Activated CD4-positive, alpha-beta T cell treated with anti-CD3 and anti-CD28 coated beads, Interleukin-2, amount 10 ng/mL, durations not matched to agents 24 days and 14 days (primary cell): ENCODE results near the gene ANO1. TPM values are rescaled to one million over a fixed set of nuclear protein-coding genes. Genes with fewer than 3 reads are reported as not detected.
"Not testable (repeated sequence)": the region's sequence is repeated elsewhere in the genome, so short reads cannot be mapped to it uniquely, and the experiment has no call there.

Experiments
- DNase-seq: peaks from one replicate; pipeline ENCODE4 v3.0.0; 2022
- H3K27ac Mint-ChIP-seq: one replicate; pipeline ENCODE4 v1.8.0; 2022; ENCODE audit warnings: mild to moderate bottlenecking, mixed read lengths
- H3K27me3 Mint-ChIP-seq: one replicate; pipeline ENCODE4 v1.8.0; 2022; ENCODE audit warnings: mixed read lengths
- H3K36me3 Mint-ChIP-seq: one replicate; pipeline ENCODE4 v1.8.0; 2022; ENCODE audit warnings: low read depth, mild to moderate bottlenecking, mixed read lengths
- H3K4me1 Mint-ChIP-seq: one replicate; pipeline ENCODE4 v1.8.0; 2021; ENCODE audit warnings: mixed read lengths
- H3K4me3 Mint-ChIP-seq: one replicate; pipeline ENCODE4 v1.8.0; 2022; ENCODE audit warnings: mild to moderate bottlenecking, moderate library complexity, mixed read lengths
- H3K9me3 Mint-ChIP-seq: one replicate; pipeline ENCODE4 v1.8.0; 2021; ENCODE audit warnings: mixed read lengths
- intact Hi-C: fragments of 100-400 bp; cut with micrococcal nuclease; formaldehyde crosslinking; loops from one replicate; pipeline ENCODE4 v1.15.1; 2023
- total RNA-seq: library from RNA; stranded (reverse); gene quantifications from 2 replicates; pipeline ENCODE4 v1.2.3, GENCODE V29; 2022

ANO1 gene
- total RNA-seq, 1 donor from 2014 or later = not detected

DNA sequence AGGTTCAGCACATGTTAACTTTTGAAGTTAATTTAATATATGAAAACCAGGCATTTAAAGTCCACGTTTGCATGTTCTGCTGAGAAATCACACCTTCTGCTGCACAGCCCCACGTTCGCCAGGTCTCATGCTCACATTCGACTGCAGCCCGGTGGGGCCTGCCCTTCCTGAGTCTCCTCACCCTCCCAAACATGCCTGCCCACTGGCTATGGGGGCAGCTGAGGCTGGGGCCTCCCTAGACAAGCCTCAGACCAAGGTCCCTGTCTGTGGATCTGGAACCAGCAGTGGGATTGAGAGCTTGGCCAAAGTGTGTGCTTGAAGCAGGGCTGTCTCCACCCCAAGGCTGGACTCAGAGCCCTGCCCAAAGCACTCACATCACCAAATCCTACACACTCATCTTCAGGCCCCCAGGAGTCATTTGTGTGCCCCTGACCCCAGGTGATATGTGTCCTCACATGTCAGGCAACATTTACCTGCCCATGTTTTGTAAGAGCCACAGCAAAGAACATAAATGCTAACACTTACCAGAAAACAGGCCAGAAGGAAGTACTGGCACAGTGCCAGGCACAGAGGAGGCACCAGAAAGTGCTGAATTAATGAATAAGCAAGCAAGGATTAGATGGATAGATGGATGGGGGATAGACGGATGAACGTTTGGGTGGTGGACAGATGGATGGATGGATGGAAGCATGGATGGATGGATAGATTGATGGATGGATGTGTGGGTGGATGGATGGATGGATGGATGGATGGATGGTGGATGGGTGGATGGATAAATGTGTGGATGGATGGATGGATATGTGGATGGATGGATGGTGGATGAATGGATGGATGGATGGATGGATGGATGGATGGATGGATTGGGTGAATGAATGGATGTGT lies 115.5 kb downstream of the ANO1 start:
- Mint-ChIP-seq H3K4me3 (no peak overlapping the region), H3K4me1 (peaks cover 3% of the 10 kb centered on the region), H3K27me3 (no peaks in the 10 kb centered on the region), H3K9me3 (no peaks in the 10 kb centered on the region), H3K36me3 (no peaks in the 10 kb centered on the region), H3K27ac (no peak overlapping the region)
- intact Hi-C loops = no loop called here
- DNase-seq = no peak

DNA sequence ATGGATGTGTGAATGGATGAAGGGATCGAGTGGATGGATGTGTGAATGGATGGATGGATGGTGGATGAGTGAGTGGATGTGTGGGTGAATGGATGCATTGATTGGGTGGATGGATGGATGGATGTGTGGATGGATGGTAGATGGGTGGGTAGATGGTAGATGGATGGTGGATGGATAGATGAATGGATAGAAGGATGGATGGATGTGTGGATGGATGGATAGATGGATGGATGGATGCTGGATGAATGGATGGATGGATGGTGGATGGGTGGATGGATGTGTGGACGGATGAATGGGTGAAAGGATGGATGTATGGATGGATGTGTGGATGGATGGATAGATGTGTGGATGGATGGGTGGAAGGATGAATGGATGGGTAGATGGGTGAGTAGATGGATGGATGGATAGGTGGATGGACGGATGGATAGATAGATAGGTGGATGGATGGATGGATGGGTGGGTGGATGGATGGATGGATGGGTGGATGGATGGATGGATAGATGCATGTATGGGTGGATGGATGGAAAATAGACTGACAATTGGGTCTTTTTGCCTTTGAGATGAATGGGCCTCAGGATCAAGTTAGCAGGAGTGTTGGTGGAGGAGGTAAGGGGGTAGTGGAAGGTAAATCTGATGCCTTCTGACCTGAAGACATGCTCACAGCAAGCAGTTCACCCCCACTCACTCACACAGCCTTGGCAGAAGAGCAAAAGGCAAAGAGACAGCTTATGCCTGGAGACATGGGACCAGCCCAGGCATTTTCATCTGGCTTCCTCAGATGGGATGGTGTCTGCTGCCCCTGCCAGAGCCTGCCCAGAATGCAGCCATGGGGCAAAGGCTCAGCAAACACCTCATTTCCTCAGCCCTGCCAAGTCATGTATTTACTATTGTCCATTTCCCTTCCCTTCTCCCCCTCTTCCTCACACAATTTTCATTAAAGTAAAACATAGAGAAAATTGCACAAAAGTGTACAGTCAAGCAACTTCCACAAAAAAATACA lies 117.0 kb downstream of the ANO1 start:
- intact Hi-C loops = loop anchor here (5.0 kb wide), 1 partner anchor 508 kb away; no protein-coding TSS in a partner anchor
- Mint-ChIP-seq H3K36me3 (no peaks in the 10 kb centered on the region), H3K9me3 (no peaks in the 10 kb centered on the region), H3K4me3 (no peak overlapping the region), H3K27me3 (peaks cover 2% of the 10 kb centered on the region), H3K4me1 (peaks cover 3% of the 10 kb centered on the region), H3K27ac (no peak overlapping the region)
- DNase-seq = no peak

DNA sequence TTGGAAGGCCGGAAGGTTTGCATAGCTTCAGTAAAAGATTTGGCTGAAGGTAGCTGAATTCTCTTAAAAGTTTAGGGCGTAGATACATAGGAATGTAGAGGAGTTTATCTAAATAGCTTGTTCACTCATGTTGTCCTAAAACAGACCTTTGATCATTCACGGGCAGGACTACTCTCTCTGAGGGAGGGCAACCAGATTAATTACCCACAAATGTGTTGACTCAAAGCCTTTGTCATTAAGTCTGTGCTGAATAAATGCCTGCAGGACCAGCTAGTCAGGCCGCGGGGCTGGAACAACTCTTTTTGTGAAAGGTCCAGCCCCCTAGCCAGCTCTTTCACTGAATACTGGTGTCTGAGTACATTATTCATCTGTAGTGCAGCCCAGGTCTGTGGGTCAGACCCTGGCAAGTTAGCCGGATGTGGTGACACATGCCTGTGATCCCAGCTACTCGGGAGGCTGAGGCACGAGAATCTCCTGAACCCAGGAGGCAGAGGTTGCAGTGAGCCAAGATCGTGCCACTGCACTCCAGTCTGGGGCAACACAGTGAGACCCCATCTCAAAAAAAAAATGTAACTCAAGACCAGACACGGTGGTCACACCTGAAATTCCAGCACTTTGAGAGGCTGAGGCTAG lies 122.2 kb downstream of the ANO1 start:
- no peaks in the 10 kb centered on the region for H3K9me3 Mint-ChIP-seq
- intact Hi-C loops = loop anchor here (5.0 to 10.0 kb wide), 3 partner anchors 194 to 1358 kb away; partner anchors contain the start of genes CPT1A, CTTN and NADSYN1
- no peak overlapping the region for H3K27ac Mint-ChIP-seq
- H3K4me1 Mint-ChIP-seq = peaks cover 16% of the 10 kb centered on the region
- peaks cover 2% of the 10 kb centered on the region for H3K27me3 Mint-ChIP-seq
- no peak for DNase-seq
- peaks cover 16% of the 10 kb centered on the region for H3K36me3 Mint-ChIP-seq
- H3K4me3 Mint-ChIP-seq = no peak overlapping the region

DNA sequence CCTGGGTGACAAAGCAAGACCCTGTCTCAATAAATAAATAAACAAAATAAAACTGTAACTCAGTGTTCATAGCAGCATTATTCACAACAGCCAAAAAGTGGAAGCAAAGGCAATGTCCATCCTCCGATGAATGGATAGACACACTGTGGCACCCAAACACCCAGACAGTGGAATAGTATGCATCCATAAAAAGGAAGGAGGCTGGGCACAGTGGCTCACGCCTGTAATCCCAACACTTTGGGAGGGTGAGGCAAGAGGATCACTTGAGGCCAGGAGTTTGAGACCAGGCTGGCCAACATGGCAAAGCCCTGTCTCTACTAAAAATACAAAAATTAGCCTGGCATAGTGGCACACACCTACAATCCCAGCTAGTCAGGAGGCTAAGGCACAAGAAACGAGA lies 122.9 kb downstream of the ANO1 start:
- intact Hi-C loops = loop anchor here (5.0 to 10.0 kb wide), 3 partner anchors 194 to 1359 kb away; partner anchors contain the start of genes CPT1A, CTTN and NADSYN1

DNA sequence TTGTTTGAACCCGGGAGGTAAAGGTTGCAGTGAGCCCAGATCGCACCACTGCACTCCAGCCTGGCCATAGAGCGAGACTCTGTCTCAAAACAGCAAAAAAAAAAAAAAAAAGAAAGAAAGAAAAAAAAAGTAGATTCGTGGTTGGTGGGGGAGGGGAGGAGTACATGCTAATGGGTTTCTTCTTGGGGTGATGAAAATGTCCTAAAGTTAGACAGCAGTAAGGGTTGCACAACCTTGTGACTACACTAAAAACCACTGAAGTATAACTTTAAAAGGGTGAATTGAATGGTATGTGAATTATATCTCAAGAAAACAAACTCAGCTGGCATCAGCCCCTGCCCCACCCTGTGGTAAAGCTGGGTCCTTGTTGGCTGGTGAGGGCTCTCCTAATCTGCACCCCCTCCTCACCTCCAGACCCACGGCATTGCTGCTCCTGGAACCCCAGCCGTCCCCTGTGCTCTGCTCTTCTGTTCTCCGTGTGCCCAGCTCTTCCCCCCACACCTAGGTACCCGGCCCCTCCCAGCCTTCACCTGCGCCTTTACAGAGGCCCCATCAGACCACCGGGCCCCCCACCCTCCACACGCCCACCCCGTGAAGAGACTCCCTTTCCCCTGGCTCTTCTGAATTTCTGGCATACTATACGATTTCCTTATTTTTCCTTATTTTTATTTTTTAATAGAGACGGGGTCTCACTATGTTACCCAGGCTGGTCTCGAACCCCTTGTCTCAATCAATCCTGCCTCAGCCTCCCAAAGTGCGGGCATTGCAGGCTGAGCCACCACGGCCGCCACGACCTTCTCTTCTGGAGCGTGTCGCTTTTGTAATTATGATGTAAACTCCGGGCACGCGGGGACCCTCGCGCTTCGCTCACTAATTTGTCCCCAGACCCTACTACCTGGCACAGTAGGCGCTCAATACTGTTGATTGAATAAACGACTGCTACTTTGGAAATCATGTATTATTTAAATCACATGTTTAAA lies 124.1 kb downstream of the ANO1 start:
- H3K27ac Mint-ChIP-seq = peak overlapping the region; percentile 96

More for the DNA sequence above, 122.9 kb downstream of the ANO1 start:
- not testable (repeated sequence) for DNase-seq, H3K27ac Mint-ChIP-seq, H3K9me3 Mint-ChIP-seq, H3K4me3 Mint-ChIP-seq, H3K27me3 Mint-ChIP-seq
- Mint-ChIP-seq H3K36me3 (peaks cover 23% of the 10 kb centered on the region), H3K4me1 (peaks cover 24% of the 10 kb centered on the region)

DNA sequence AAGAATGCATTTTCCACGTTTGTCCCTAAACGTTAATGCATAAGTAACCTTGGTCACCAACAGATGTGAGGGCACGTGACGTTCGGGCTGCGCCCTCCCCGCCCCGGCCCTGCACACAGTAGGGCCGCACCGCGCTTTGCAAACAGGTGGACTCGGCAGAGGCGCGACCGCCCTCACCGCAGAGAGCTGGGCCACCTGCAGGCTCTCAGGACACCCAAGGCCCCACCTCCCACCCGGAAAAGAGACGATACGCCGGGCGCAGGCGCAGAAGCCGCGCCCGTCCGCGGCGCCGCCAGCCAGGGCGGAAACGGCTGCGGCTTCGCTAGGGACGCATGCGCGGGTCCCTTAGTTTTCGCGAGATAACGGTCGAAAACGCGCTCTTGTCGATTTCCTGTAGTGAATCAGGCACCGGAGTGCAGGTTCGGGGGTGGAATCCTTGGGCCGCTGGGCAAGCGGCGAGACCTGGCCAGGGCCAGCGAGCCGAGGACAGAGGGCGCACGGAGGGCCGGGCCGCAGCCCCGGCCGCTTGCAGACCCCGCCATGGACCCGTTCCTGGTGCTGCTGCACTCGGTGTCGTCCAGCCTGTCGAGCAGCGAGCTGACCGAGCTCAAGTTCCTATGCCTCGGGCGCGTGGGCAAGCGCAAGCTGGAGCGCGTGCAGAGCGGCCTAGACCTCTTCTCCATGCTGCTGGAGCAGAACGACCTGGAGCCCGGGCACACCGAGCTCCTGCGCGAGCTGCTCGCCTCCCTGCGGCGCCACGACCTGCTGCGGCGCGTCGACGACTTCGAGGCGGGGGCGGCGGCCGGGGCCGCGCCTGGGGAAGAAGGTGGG lies 125.0 kb downstream of the ANO1 start, which contains the start of gene FADD:
Gene FADD (plus strand): TSS at position 377 of the 831 bp plus-strand sequence. CDS start 164 bp downstream, at position 541.
- peaks cover 27% of the 10 kb centered on the region for H3K4me1 Mint-ChIP-seq
- peak; percentile 97 for DNase-seq
- H3K27me3 Mint-ChIP-seq = peaks cover 2% of the 10 kb centered on the region
- peak within 1 kb of the TSS; percentile 93 for H3K4me3 Mint-ChIP-seq
- H3K27ac Mint-ChIP-seq = peak within 1 kb of the TSS; percentile 96
- H3K9me3 Mint-ChIP-seq = no peaks in the 10 kb centered on the region
- intact Hi-C loops = loop anchor here (1.0 to 10.0 kb wide), 5 partner anchors 67 to 1361 kb away; partner anchors contain the start of genes CPT1A, CTTN, NADSYN1 and PPFIA1
- peaks cover 39% of the 10 kb centered on the region for H3K36me3 Mint-ChIP-seq

More for the DNA sequence above, 124.1 kb downstream of the ANO1 start:
- Mint-ChIP-seq H3K9me3 (no peaks in the 10 kb centered on the region), H3K36me3 (peaks cover 32% of the 10 kb centered on the region), H3K4me3 (peak overlapping the region; percentile 93), H3K4me1 (peaks cover 27% of the 10 kb centered on the region), H3K27me3 (peaks cover 2% of the 10 kb centered on the region)
- intact Hi-C loops = loop anchor here (2.0 to 10.0 kb wide), 4 partner anchors 163 to 1360 kb away; partner anchors contain the start of genes CPT1A, CTTN and NADSYN1
- DNase-seq = no peak

DNA sequence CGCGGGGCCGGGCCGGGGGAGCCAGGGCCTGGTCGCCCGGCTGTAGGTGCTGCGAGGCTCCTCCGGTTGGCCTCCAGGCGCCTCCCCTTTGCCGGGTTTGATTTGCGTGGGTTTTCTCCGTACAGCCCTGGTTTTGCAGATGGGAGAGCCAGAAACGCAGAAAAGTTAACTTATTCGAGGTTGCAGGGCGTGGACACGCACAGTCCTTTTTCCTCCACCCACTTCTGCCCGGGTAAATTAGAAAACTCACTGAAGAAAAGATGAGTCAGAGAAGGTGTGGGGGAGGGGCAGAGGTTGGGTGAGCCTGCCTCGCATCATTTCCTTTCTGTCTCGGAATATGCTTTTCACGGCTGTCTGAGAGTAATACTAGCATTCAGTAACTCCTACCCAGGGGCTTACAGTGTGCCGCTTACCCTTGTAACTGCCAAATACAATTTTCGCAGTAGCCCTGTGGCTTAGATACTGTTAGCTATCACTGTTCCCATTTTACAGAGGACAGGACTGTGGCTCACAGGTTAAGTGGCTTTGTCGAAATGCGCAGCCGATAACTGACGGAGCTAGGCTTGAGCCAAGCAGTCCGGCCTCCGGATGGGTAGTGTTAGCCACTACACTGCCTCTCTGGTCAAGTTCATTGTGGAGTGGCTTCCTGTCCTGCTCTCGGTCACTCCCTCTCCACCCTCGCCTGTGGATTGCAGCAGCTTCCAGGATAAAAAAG lies 125.8 kb downstream of the ANO1 start:
- peak overlapping the region; percentile 93 for H3K4me3 Mint-ChIP-seq
- peak; percentile 95 for DNase-seq
- intact Hi-C loops = loop anchor here (1.0 to 10.0 kb wide), 6 partner anchors 66 to 1362 kb away; partner anchors contain the start of genes CPT1A, CTTN, LTO1 and NADSYN1
- H3K36me3 Mint-ChIP-seq = peaks cover 45% of the 10 kb centered on the region
- peak overlapping the region; percentile 96 for H3K27ac Mint-ChIP-seq
- peaks cover 27% of the 10 kb centered on the region for H3K4me1 Mint-ChIP-seq
- peaks cover 2% of the 10 kb centered on the region for H3K27me3 Mint-ChIP-seq
- no peaks in the 10 kb centered on the region for H3K9me3 Mint-ChIP-seq

DNA sequence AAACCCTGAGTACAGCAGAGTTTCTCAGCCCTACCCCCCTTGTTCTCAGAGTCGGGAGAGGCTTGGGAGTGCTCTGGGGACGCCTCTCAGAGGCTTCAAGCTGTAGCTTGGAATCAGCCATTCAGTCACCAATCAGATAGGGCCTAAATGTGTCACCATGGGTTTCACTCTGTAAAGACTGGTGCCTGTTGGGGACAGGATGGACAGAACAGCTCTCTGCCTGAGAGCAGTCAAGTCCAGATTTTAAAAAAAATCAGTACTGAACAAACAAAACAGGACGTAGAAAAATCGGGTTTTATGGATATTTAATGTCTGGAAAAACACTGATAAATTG lies 126.3 kb downstream of the ANO1 start:
- Mint-ChIP-seq H3K27ac (peak overlapping the region; percentile 96), H3K27me3 (no peaks in the 10 kb centered on the region), H3K4me1 (peaks cover 30% of the 10 kb centered on the region), H3K36me3 (peaks cover 50% of the 10 kb centered on the region), H3K4me3 (peak overlapping the region; percentile 93), H3K9me3 (no peaks in the 10 kb centered on the region)
- intact Hi-C loops = loop anchor here (1.0 to 10.0 kb wide), 4 partner anchors 190 to 1362 kb away; partner anchors contain the start of genes CPT1A, CTTN, LTO1 and NADSYN1
- DNase-seq = no peak

DNA sequence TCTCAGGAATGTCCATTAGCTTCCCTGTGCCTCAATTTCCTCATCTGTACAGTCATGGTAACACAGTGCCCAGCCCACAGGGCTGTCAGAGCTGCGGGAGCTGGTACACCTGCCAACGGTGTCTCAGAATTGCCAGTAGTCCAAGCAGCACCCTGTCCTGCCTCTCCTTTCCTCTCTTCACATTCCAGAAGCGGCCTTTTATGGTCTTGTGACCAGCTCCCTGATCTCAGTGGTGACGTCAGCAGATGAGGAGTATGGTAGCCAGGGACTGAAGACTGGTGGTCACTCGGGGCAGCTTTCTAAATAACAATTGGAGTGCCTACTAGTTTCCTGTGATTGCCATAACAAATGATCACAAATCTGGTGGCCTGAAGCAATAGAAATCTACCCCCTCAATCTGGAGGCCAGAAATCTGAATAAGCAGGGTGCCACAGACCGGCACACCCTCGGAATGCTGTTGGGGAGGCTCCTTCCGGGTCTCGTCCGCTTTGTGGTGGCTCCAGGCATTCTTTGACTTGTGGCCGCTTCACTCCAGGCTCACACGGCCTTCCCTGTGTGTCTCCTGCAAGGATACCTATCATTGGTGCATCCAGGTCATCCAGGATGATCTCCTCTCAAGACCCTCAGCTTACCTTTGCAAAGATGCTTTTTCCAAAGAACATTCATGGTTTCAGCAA lies 127.1 kb downstream of the ANO1 start:
- intact Hi-C loops = loop anchor here (10.0 kb wide), 1 partner anchor 190 kb away; the partner anchor contains the start of gene CTTN
- Mint-ChIP-seq H3K27ac (peak overlapping the region; percentile 96), H3K27me3 (no peaks in the 10 kb centered on the region), H3K36me3 (peaks cover 55% of the 10 kb centered on the region), H3K4me1 (peaks cover 34% of the 10 kb centered on the region), H3K9me3 (no peaks in the 10 kb centered on the region), H3K4me3 (peak overlapping the region; percentile 93)
- no peak for DNase-seq

DNA sequence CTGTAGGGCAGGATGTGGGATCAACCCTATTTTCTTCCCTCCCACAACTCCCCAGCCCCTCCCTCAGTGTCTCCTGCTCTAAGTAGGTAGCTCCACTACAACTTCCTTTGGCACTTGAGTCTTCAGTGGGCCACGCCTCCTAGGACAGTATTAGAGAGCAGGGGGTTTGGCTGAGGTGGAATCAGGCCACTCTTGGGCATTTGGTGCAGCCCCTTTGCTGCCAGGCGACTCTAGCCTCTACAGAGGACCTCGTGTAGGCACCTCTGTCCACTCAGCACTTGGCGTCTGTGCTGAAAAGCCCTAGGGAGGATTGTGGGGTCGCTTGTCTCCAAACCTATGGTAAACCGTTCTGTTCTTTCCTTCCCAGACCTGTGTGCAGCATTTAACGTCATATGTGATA lies 127.6 kb downstream of the ANO1 start:
- H3K27me3 Mint-ChIP-seq = no peaks in the 10 kb centered on the region
- intact Hi-C loops = loop anchor here (10.0 kb wide), 1 partner anchor 189 kb away; the partner anchor contains the start of gene CTTN
- peaks cover 34% of the 10 kb centered on the region for H3K4me1 Mint-ChIP-seq
- H3K9me3 Mint-ChIP-seq = no peaks in the 10 kb centered on the region
- peak; percentile 70 for DNase-seq
- H3K4me3 Mint-ChIP-seq = peak overlapping the region; percentile 93
- peak overlapping the region; percentile 73 for H3K27ac Mint-ChIP-seq
- H3K36me3 Mint-ChIP-seq = peaks cover 56% of the 10 kb centered on the region
